H1 (cell line): ENCODE results near the gene STAT4. TPM values are rescaled to one million over a fixed set of nuclear protein-coding genes. Genes with fewer than 3 reads are reported as not detected.

Source experiments
- FOSL1 ChIP-seq: IDR thresholded peaks from 2 replicates; pipeline ENCODE4 v1.6.1; 2011; ENCODE audit warnings: mild to moderate bottlenecking, low read depth, low read length, moderate library complexity; ENCODE audit not compliant: insufficient read depth
- POLR2A ChIP-seq, 2 experiments: IDR thresholded peaks; 1 replicate in 1 of 2; 2 replicates in 1 of 2; pipeline ENCODE4 v1.6.1; 2011; ENCODE audit warnings: low read depth in 2 of 2, low read length in 2 of 2, mild to moderate bottlenecking in 2 of 2; ENCODE audit errors: control extremely low read depth in 1 of 2
- RAD21 ChIP-seq, 2 experiments: IDR thresholded peaks in 1 of 2; conservative IDR thresholded peaks in 1 of 2; 2 replicates each; pipeline ENCODE4 v1.6.1; 2011; ENCODE audit warnings: low read depth in 2 of 2, low read length in 2 of 2, improper control_type of control experiment in 1 of 2, inconsistent platforms in 1 of 2, mild to moderate bottlenecking in 1 of 2, moderate library complexity in 1 of 2
- SUZ12 ChIP-seq: fragments of 200-600 bp; sonication (generic); IDR thresholded peaks from 2 replicates; pipeline ENCODE4 v1.6.1; 2012; ENCODE audit warnings: mild to moderate bottlenecking, inconsistent platforms, low read length, moderate library complexity, mixed read lengths
- TBP ChIP-seq: IDR thresholded peaks from 2 replicates; pipeline ENCODE4 v1.6.1; 2011; ENCODE audit warnings: low read depth, low read length, improper control_type of control experiment
- polyA plus RNA-seq, 7 experiments: library from polyadenylated mRNA; depleted of rRNA in 3 of 7; stranded (reverse) in 5 of 7; unstranded in 2 of 7; fragments of >200 nt in 5 of 7; fragments of 200-250 nt in 2 of 7; gene quantifications; 1 replicate in 5 of 7; 2 replicates in 1 of 7; 4 replicates in 1 of 7; pipeline versions ENCODE4 v1.2.1 to v1.2.3, GENCODE V29; 2011 to 2013; ENCODE audit warnings: missing spikeins in 2 of 7, mixed read lengths in 2 of 7
- total RNA-seq: library from RNA; stranded (reverse); fragmentation: NEBNext Ultra II Directional; extraction: Animal tissue kit (Norgen Biotek cat#: 25700); gene quantifications from 2 replicates; pipeline ENCODE4 v1.2.1, GENCODE V29; 2021

Gene STAT4
- total and polyA plus RNA-seq, 2 of the 8 experiments (the other 6 are each of a cell fraction or from before 2014, with no cell fraction given): 0.36 to 0.63 TPM

- TF ChIP-seq RAD21 (IDR thresholded peaks at IDR 0.05 in 1 of 2, conservative IDR thresholded peaks at IDR 0.05 in 1 of 2; ENCODE audit: low read depth in 2 of 2, low read length in 2 of 2): no peak
- TF ChIP-seq FOSL1: no peak
- TF ChIP-seq TBP: no peak
- no peak for TF ChIP-seq SUZ12
- TF ChIP-seq POLR2A (IDR thresholded peaks at IDR 0.05; ENCODE audit: control extremely low read depth in 1 of 2, low read depth in 2 of 2, low read length in 2 of 2): no peak
- TF ChIP-seq, all 59 proteins: peak for 0
Observed at GRCh38 chr2:191061381-191061980, 89.3 kb downstream of the STAT4 start (continued).
